ENCODE measurements around the gene KANSL2. TPM values are rescaled to one million over a fixed set of nuclear protein-coding genes. Genes with fewer than 3 reads are reported as not detected.
"Not testable (repeated sequence)": the region's sequence is repeated elsewhere in the genome, so short reads cannot be mapped to it uniquely, and the experiment has no call there.

The KANSL2 gene
- total and polyA plus RNA-seq, 2 experiments from 2014 or later = 29.3 to 92.5 TPM

DNA sequence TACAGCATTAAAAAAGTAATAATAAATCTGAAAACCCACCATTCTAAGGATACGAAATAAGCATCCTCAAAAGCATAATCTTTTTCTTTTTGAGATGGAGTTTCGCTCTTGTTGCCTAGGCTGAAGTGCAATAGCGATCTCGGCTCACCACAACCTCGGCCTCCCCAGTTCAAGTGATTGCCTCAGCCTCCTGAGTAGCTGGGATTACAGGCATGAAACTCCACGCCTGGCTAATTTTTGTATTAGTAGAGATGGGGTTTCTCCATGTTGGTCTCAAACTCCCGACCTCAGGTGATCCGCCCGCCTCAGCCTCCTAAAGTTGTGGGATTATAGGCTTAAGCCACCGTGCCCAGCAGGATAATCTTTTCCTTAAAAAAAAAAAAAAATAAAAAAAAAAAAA lies 30.2 kb upstream of the KANSL2 start:
- TF ChIP-seq STAT1 (IDR thresholded peaks at IDR 0.05; ENCODE audit: unreplicated experiment) (no peak), EZH2 (IDR thresholded peaks at IDR 0.05; ENCODE audit: low read depth, unreplicated experiment) (no peak), ZNF331 (CRISPR knock-in tag; IDR thresholded peaks at IDR 0.05; ENCODE audit: low read depth) (no peak), ZNF462 (CRISPR knock-in tag; IDR thresholded peaks at IDR 0.05) (no peak), CREB1 (CRISPR knock-in tag; IDR thresholded peaks at IDR 0.05; ENCODE audit: low read depth) (no peak), EZH2phosphoT487 (IDR thresholded peaks at IDR 0.05; ENCODE audit: unreplicated experiment) (no peak)
- ATAC-seq = no peak
- Histone ChIP-seq H4K20me1 (replicated peaks; ENCODE audit: insufficient read depth) (peaks cover 35% of the 10 kb centered on the region), H3K4me1 (ENCODE audit: insufficient read depth) (no peaks in the 10 kb centered on the region; the same call in 1 of the 2 replicates), H3K4me3 (no peak overlapping the region), H3K79me2 (replicated peaks; ENCODE audit: insufficient read depth) (peaks cover 90% of the 10 kb centered on the region), H3K27ac (ENCODE audit: low read depth) (no peak overlapping the region), H3K9me2 (ENCODE audit: insufficient read depth) (no peaks in the 10 kb centered on the region), H3K27me3 (ENCODE audit: insufficient read depth) (no peaks in the 10 kb centered on the region), H3F3A (replicated peaks; ENCODE audit: low read depth) (0 out of 2 replicates have a peak, but pooled peaks cover 5% of the 10 kb centered on the region), H3K36me3 (ENCODE audit: insufficient read depth) (peaks cover 25% of the 10 kb centered on the region; the same call in 1 of the 2 replicates), H3K4me2 (no peak overlapping the region), H2AFZ (no peak overlapping the region)
- peaks cover 8% of the 10 kb centered on the region for H3K27me3 Mint-ChIP-seq (ENCODE audit: insufficient read depth, low read depth, poor library complexity)
- H3K4me1 Mint-ChIP-seq = peaks cover 12% of the 10 kb centered on the region
- DNase-seq (ENCODE audit: low spot score) = no peak
- H3K9me3 Mint-ChIP-seq = no peaks in the 10 kb centered on the region; the same call in 1 of the 3 replicates
- H3K27ac Mint-ChIP-seq = no peak overlapping the region
- peaks cover 63% of the 10 kb centered on the region for H3K36me3 Mint-ChIP-seq (ENCODE audit: low read depth)
- H3K4me3 Mint-ChIP-seq = no peak overlapping the region

GRCh38 chr12:48698822-48699221 lies 16.8 kb upstream of the KANSL2 start:
- H3K4me2 ChIP-seq; H3K27ac Mint-ChIP-seq; H3F3A ChIP-seq (replicated peaks; ENCODE audit: low read depth); H3K4me3 ChIP-seq; H3K9me2 ChIP-seq (ENCODE audit: insufficient read depth); H3K4me3 Mint-ChIP-seq; DNase-seq (ENCODE audit: low spot score); H3K27me3 ChIP-seq (ENCODE audit: insufficient read depth); H4K20me1 ChIP-seq (replicated peaks; ENCODE audit: insufficient read depth); H2AFZ ChIP-seq; H3K4me1 Mint-ChIP-seq; H3K27ac ChIP-seq (ENCODE audit: low read depth); ATAC-seq; H3K9me3 Mint-ChIP-seq; H3K27me3 Mint-ChIP-seq (ENCODE audit: insufficient read depth, low read depth, poor library complexity); H3K4me1 ChIP-seq (ENCODE audit: insufficient read depth): not testable (repeated sequence)
- peaks cover 67% of the 10 kb centered on the region for H3K36me3 ChIP-seq (ENCODE audit: insufficient read depth)
- peaks cover 80% of the 10 kb centered on the region for H3K36me3 Mint-ChIP-seq (ENCODE audit: low read depth)
- H3K79me2 ChIP-seq (replicated peaks; ENCODE audit: insufficient read depth) = peaks cover 46% of the 10 kb centered on the region
